GM12865 (cell line): ENCODE results near the gene LPP.

Source experiments
- DNase-seq: peaks from one replicate; pipeline ENCODE4 v3.0.0; 2010; ENCODE audit warnings: low read depth
- H3K4me3 ChIP-seq: 2 replicates; pipeline ENCODE4 v1.5.1; 2011; ENCODE audit warnings: mild to moderate bottlenecking, low read depth, low read length, control low read depth
- TF ChIP-seq, protein P1 (sequence below): IDR thresholded peaks from 2 replicates; pipeline ENCODE4 v1.5.1; 2011; ENCODE audit warnings: low read length, control low read depth, low read depth, inconsistent platforms; ENCODE audit not compliant: insufficient read depth; ENCODE audit errors: missing control alignments

LPP gene

DNA sequence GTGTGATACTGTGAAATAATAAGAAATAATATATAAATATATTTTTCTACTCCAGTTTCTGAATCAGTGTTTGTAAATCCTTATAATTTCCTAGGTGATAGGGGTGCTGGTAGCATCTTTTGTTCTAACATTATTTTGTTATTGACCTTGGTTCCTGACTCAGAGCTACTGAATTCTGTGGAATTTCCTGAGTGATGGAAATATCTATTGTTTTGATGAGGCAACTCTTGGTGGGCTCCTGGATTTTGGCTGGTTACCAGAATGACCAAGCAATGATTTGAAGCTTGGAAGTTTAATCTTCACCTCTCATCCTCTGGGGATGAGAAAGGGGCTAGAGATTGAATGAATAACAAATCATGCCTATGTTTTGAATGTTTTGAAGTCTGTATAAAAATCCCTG, 377.3 kb downstream of the LPP start:
- no peak for DNase-seq
- TF ChIP-seq, protein P1, sequence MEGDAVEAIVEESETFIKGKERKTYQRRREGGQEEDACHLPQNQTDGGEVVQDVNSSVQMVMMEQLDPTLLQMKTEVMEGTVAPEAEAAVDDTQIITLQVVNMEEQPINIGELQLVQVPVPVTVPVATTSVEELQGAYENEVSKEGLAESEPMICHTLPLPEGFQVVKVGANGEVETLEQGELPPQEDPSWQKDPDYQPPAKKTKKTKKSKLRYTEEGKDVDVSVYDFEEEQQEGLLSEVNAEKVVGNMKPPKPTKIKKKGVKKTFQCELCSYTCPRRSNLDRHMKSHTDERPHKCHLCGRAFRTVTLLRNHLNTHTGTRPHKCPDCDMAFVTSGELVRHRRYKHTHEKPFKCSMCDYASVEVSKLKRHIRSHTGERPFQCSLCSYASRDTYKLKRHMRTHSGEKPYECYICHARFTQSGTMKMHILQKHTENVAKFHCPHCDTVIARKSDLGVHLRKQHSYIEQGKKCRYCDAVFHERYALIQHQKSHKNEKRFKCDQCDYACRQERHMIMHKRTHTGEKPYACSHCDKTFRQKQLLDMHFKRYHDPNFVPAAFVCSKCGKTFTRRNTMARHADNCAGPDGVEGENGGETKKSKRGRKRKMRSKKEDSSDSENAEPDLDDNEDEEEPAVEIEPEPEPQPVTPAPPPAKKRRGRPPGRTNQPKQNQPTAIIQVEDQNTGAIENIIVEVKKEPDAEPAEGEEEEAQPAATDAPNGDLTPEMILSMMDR: no peak
- H3K4me3 ChIP-seq: no peak overlapping the region

DNA sequence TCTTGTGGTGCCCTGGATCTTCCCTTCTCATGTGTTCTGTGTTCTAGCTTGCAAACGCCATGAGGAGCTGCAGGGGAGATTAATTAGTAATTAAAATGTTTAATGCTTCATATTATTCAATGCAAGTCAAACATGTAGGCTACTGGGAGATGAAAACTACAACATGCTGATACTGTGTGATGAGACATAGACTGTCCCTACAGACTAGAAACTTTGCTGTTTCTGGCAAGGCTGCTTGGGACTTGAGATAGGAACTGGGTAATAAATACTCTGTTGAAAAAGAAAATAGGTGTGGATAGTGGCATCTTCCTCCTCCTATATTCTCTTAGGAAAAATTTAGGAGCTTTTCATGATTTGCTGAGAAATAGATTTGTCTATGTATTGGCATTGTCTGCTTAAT, 379.2 kb downstream of the LPP start:
- TF ChIP-seq, protein P1: no peak
- DNase-seq: no peak
- H3K4me3 ChIP-seq: no peak overlapping the region

DNA sequence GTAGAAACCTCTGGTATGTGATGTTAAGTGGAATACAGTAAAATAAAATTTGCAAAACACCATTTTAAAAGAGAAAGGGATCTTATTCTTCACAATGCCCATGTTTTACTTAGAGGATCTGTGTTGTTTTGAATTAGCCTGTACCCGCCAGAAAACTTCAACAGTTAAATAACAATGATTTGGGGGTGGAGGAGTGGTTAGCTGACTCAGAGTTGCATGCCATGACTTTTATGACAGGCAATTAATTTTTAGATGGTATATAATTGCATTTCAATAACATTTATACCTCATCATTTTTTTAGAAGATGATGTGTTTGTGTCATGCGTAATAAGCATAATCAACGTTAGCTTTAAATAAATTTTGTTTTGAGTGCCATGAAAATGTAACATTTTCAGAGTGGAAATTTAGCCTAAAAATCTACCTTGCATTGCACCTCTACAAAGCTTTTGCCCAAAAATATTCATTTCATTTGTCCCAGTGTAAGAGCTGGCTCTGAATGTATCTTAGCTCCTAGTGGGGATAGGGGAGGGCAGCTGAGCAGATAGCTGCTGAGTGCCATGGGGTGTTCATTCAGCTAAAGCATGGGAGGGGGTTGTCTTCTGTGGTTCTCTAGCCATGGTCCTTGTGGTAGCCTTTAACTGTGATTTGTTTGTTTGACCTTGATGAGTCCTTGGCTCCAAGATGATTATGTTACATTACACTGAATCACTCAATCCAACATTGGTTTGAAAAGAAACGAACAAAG, 379.8 kb downstream of the LPP start:
- TF ChIP-seq, protein P1: no peak
- no peak for DNase-seq
- H3K4me3 ChIP-seq: no peak overlapping the region

DNA sequence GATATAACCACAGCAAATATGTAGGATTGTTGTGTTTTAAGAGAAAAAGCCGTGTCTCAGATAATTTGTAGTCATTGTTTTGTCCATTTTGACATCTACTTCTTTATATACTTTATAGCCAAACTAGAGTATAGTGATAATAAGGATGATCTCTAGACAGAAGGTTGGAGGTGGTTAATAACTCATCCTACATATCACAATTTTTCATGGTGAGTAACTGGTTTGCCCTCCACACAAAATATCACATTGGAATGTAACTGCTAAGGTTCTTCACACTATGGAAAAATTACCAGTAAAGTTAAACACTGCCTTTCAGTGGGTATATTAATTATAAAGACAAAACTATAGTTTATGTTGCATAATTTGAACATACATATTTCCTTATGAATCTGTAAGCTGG, 380.7 kb downstream of the LPP start:
- no peak overlapping the region for H3K4me3 ChIP-seq
- TF ChIP-seq, protein P1: no peak
- DNase-seq: no peak

DNA sequence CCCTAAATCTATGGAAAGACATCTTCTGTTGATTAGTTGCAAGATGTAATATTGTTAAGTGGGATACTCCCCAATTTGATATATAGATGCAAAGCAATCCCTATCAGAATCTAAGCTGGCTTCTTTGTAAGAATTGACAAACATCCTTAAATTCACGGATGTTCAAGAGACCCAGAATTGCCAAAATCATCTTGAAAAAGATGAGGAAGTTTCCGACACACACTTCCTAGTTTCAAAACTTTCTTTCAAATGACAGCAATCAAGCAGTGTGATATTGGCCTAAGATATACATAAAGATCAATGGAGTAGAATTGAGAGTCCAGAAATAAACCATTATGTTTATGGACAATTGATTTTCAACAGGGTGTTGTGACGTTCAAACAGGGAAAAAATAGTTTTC, 383.6 kb downstream of the LPP start:
- no peak overlapping the region for H3K4me3 ChIP-seq
- TF ChIP-seq, protein P1: no peak
- DNase-seq: no peak

DNA sequence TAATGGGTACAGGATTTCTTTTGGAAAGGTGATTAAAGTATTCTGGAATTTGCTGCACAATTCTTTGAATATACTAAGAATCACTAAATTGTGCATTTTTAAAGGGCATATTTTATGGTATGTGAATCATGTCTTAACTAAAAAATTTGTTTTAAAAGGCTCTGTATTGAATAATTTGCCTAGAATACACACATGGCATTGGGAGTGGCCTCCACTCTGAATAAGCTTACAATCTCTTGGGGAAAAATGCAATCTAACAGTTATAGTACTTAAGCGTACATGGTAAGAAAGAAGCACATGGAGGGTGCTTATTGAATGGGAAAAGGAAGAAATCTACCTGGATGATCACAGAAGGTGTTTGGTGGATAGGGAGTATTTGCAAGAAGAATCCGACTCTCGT, 385.1 kb downstream of the LPP start:
- DNase-seq: no peak
- TF ChIP-seq, protein P1: no peak
- H3K4me3 ChIP-seq: no peak overlapping the region

DNA sequence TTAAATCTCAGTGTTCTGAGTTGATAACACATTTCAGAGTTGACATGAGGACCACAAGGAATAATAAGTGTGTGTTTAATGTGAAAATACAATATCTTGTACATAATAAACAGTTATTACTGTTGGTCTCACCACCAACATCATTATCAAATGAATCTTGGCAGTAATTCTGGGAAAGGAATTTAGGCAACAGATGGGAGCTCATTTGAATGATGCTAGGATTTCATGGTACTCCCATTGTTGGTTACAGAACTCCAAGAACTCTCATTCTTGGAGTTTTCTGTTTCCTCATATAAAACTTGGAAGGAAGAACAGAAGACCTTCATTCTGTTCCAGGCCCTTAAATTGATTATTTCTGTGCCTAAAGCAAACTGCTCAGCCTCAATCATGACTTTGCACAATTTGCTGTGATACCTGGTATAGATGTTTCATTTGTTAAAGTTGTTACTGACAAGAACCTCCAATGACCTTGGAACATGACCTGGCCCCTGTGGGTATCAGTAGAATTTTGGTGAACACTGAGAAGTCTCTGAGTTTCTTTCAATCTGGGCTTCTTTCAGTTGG, 385.8 kb downstream of the LPP start:
- no peak for DNase-seq
- no peak overlapping the region for H3K4me3 ChIP-seq
- TF ChIP-seq, protein P1: no peak
